ENCODE measurements around the gene B3GNT3. TPM values are rescaled to one million over a fixed set of nuclear protein-coding genes. Genes with fewer than 3 reads are reported as not detected.

The B3GNT3 gene
- total RNA-seq, 4 donors from 2014 or later: 2.9 to 18.3 (median 10.7) TPM

DNA sequence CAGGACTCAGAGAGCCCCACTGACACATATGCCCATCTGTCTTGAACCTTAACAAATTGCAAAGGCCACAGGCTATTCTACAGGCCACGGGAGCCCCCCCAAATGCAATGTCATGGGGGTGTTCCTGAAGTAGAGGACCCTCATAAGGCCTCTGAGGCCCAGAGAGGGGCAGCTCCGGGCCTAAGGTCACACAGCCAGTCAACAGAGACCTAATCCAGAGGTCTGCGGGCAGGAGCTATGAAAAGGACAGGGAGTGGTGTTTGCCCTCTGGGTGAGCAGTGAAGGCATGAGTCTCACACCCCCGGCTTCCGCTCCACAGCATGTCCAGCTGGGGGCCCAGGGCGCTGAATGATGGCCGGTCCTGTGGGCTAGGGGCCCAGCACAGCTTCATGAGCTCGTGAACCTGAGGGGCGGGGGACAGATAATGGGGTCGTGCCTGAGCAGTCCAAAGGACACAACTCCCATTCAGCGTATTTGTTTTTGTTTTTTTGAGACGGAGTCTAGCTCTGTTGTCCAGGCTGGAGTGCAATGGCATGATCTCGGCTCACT is 31.6 kb downstream of the B3GNT3 start:
- 81 to 91% methylated on average over 13 of the region's 13 CpGs for WGBS, 2 donors
- no peak for DNase-seq (ENCODE audit: low spot score in 2 of 2)
- TF ChIP-seq, protein P1, sequence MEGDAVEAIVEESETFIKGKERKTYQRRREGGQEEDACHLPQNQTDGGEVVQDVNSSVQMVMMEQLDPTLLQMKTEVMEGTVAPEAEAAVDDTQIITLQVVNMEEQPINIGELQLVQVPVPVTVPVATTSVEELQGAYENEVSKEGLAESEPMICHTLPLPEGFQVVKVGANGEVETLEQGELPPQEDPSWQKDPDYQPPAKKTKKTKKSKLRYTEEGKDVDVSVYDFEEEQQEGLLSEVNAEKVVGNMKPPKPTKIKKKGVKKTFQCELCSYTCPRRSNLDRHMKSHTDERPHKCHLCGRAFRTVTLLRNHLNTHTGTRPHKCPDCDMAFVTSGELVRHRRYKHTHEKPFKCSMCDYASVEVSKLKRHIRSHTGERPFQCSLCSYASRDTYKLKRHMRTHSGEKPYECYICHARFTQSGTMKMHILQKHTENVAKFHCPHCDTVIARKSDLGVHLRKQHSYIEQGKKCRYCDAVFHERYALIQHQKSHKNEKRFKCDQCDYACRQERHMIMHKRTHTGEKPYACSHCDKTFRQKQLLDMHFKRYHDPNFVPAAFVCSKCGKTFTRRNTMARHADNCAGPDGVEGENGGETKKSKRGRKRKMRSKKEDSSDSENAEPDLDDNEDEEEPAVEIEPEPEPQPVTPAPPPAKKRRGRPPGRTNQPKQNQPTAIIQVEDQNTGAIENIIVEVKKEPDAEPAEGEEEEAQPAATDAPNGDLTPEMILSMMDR (IDR thresholded peaks at IDR 0.05): no peak
- TF ChIP-seq POLR2A (IDR thresholded peaks at IDR 0.05): no peak
- intact Hi-C loops (cut with DNase I; ENCODE audit: low total_unique reads): no loop called here
- no peak overlapping the region for H3K4me3 ChIP-seq (ENCODE audit: low read depth, poor library complexity, severe bottlenecking)

DNA sequence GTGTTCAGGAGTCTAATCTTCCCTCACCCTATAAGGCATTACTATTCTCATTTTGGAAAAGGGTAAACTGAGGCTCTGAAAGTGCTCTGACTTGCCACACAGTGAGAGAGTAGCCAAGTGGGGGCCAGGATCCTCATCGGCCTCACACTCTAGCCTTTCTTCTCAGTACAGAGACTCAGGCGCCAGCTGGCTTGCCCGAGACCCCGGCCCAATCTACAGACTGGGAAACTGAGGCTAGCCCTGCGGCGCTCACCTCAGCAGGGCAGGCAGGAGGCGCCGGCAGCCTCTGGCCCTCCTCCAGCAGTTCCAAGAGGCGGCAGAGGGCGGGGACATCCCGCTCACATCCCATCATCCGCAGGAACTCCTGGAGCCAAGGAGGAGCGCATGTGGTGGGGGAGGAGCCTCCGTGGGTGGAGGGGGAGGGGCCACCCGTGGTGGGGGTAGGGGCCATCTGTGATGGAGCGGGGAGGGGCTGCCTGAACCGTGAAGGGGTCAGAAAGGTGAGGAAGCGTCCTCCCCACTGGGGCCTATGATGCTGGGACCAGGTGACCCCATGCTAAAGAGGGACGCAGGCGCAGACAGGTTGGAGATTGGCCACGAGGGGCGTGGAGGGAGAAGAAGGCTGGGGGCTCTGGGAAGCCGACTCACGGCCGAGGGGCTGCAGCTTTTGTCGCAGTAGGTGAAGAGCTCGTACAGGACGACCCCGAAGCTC is 35.1 kb downstream of the B3GNT3 start:
- H3K4me3 ChIP-seq (ENCODE audit: low read depth, poor library complexity, severe bottlenecking): no peak overlapping the region
- no peak for DNase-seq (ENCODE audit: low spot score in 2 of 2)
- TF ChIP-seq, protein P1 (IDR thresholded peaks at IDR 0.05): no peak
- TF ChIP-seq POLR2A (IDR thresholded peaks at IDR 0.05): no peak
- intact Hi-C loops (cut with DNase I; ENCODE audit: low total_unique reads): no loop called here
- WGBS, 2 donors: 23 to 24% methylated on average over 29 of the region's 29 CpGs

GRCh38 chr19:17830567-17831418 is 35.9 kb downstream of the B3GNT3 start:
- 20 to 25% methylated on average over 24 to 50 of the region's 50 CpGs for WGBS, 2 donors
- no peak for TF ChIP-seq POLR2A (IDR thresholded peaks at IDR 0.05)
- TF ChIP-seq, protein P1 (IDR thresholded peaks at IDR 0.05): no peak
- peak in 1 of 2 donors; percentile 87 for DNase-seq (ENCODE audit: low spot score in 2 of 2)
- H3K4me3 ChIP-seq (ENCODE audit: low read depth, poor library complexity, severe bottlenecking): no peak overlapping the region
- intact Hi-C loops (cut with DNase I; ENCODE audit: low total_unique reads): no loop called here

- TF ChIP-seq POLR2A (IDR thresholded peaks at IDR 0.05): no peak
- TF ChIP-seq, protein P1 (IDR thresholded peaks at IDR 0.05): no peak
- intact Hi-C loops (cut with DNase I; ENCODE audit: low total_unique reads): no loop called here
- 46 to 58% methylated on average over 16 to 21 of the region's 25 CpGs for WGBS, 2 donors
- no peak overlapping the region for H3K4me3 ChIP-seq (ENCODE audit: low read depth, poor library complexity, severe bottlenecking)
- DNase-seq (ENCODE audit: low spot score in 2 of 2): no peak
Measured at GRCh38 chr19:17831419-17831888, 36.5 kb downstream of the B3GNT3 start.

DNA sequence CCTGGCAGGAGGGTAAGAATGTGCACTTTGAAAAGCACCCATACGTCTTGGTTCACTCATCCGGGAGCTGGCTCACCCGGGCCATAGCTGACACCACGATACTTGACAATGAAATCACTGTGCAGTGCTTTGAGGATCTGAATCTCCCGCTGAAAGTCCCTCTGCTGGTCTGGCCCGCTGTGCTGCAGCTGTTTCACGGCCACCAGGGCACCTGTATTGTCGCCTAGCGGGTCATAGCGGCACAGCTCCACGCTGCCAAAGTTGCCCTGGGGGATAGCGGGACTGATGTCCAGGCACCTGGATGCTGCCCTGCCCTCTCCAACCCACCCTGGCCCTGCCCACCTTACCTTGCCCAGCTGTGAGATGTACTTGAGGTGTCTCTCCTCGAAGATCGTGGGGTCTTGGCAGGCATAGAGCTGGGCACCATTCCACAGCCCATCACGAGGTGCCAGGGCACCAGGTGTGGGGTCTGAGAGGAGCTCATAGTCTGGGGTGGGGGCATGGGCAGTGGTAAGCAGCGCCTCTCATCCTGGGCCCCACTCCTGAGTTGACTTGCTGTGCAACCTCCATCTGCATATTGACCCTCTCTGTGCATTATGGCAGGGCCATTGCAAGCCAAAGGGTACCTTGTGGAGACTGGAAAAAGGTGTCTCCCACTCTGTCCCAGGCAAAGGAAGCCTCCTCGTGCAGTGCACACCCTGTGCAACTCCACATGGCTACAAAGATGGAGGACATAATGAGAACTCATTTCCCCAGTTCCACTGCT is 37.7 kb downstream of the B3GNT3 start:
- WGBS, 2 donors: 73 to 87% methylated on average over 17 of the region's 17 CpGs
- TF ChIP-seq, protein P1 (IDR thresholded peaks at IDR 0.05): no peak
- no peak for TF ChIP-seq POLR2A (IDR thresholded peaks at IDR 0.05)
- H3K4me3 ChIP-seq (ENCODE audit: low read depth, poor library complexity, severe bottlenecking): no peak overlapping the region
- no peak for DNase-seq (ENCODE audit: low spot score in 2 of 2)
- intact Hi-C loops (cut with DNase I; ENCODE audit: low total_unique reads): no loop called here
